Gastrocnemius medialis (tissue), 4 donors: Measurements from ENCODE around the gene DTYMK. TPM values are rescaled to one million over a fixed set of nuclear protein-coding genes. Genes with fewer than 3 reads are reported as not detected.

ENCODE experiments used
- ATAC-seq, 2 donors: fragments of 150-250 bp; one replicate each; pipeline ENCODE4 v1.9.1; 2016
- DNase-seq, 2 donors: peaks; one replicate each; pipeline ENCODE4 v3.0.0-alpha.2; 2019
- H3K27ac ChIP-seq, 4 donors: fragments of 200-600 bp; sonication (generic); 1 replicate in 1 of 4; 2 replicates in 3 of 4; pipeline ENCODE4 v1.5.1; 2016 to 2018; ENCODE audit warnings: mild to moderate bottlenecking in 2 of 4, moderate library complexity in 1 of 4
- H3K27me3 ChIP-seq, 3 donors: fragments of 200-600 bp; sonication (generic) in 2 of 3; 1 replicate in 1 of 3; 2 replicates in 2 of 3; pipeline versions ENCODE4 v1.5.1 to v1.6.0; 2016 to 2019; ENCODE audit warnings: mild to moderate bottlenecking in 1 of 3, moderate library complexity in 1 of 3
- H3K36me3 ChIP-seq, 2 donors: fragments of 200-600 bp; sonication (generic) in 1 of 2; one replicate each; pipeline ENCODE4 v1.5.1; 2017 to 2018
- H3K4me1 ChIP-seq, 2 donors: fragments of 200-600 bp; sonication (generic) in 1 of 2; one replicate each; pipeline ENCODE4 v1.5.1; 2016 to 2017; ENCODE audit warnings: mild to moderate bottlenecking in 2 of 2
- H3K4me3 ChIP-seq, 4 donors: fragments of 200-600 bp; sonication (generic) in 3 of 4; 1 replicate in 1 of 4; 2 replicates in 3 of 4; pipeline ENCODE4 v1.5.1; 2016 to 2019; ENCODE audit warnings: mild to moderate bottlenecking in 2 of 4
- H3K9me3 ChIP-seq, 3 donors: fragments of 200-600 bp; sonication (generic) in 2 of 3; 1 replicate in 1 of 3; 2 replicates in 2 of 3; pipeline ENCODE4 v1.5.1; 2016 to 2019
- POLR2A ChIP-seq, 2 donors: fragments of 450-650 bp; IDR thresholded peaks; one replicate each; pipeline ENCODE4 v1.6.1; 2017; ENCODE audit warnings: antibody characterized with exemption in 2 of 2, mild to moderate bottlenecking in 2 of 2, moderate library complexity in 2 of 2
- in situ Hi-C, 4 donors: fragments of 200-750 bp; cut with MboI; loops; one replicate each; pipeline versions ENCODE4 v1.15.0 to v1.8.0; 2017; ENCODE audit warnings: low sequenced_read_pairs in 4 of 4
- intact Hi-C: fragments of 100-400 bp; cut with DNase I; formaldehyde crosslinking; loops from one replicate; pipeline ENCODE4 v1.15.1; 2023; ENCODE audit warnings: low total_unique reads
- total RNA-seq, 4 donors: library from RNA; depleted of rRNA; stranded (reverse); fragments of >200 nt; gene quantifications; one replicate each; pipeline versions ENCODE4 v1.1.0 to v1.2.3, GENCODE V29; 2016
- TF ChIP-seq, protein P1 (sequence below), 5 experiments: fragments of 450-650 bp in 3 of 5; fragments of 200-600 bp in 2 of 5; sonication (generic) in 2 of 5; IDR thresholded peaks in 4 of 5; conservative IDR thresholded peaks in 1 of 5; 1 replicate in 4 of 5; 2 replicates in 1 of 5; pipeline ENCODE4 v1.5.1; 2016 to 2019; ENCODE audit warnings: antibody characterized with exemption in 5 of 5, mild to moderate bottlenecking in 3 of 5, moderate library complexity in 3 of 5

Gene DTYMK
- total RNA-seq, 4 donors from 2014 or later = 3.9 to 8.2 (median 5.9) TPM

- ATAC-seq = no peak
- Histone ChIP-seq H3K27ac (no peak overlapping the region), H3K4me3 (no peak overlapping the region), H3K36me3 (peaks cover 0 to 27% of the 10 kb centered on the region in 2 donors), H3K27me3 (no peaks in the 10 kb centered on the region), H3K9me3 (no peaks in the 10 kb centered on the region), H3K4me1 (peaks cover 0 to 5% of the 10 kb centered on the region in 2 donors)
- TF ChIP-seq, protein P1, sequence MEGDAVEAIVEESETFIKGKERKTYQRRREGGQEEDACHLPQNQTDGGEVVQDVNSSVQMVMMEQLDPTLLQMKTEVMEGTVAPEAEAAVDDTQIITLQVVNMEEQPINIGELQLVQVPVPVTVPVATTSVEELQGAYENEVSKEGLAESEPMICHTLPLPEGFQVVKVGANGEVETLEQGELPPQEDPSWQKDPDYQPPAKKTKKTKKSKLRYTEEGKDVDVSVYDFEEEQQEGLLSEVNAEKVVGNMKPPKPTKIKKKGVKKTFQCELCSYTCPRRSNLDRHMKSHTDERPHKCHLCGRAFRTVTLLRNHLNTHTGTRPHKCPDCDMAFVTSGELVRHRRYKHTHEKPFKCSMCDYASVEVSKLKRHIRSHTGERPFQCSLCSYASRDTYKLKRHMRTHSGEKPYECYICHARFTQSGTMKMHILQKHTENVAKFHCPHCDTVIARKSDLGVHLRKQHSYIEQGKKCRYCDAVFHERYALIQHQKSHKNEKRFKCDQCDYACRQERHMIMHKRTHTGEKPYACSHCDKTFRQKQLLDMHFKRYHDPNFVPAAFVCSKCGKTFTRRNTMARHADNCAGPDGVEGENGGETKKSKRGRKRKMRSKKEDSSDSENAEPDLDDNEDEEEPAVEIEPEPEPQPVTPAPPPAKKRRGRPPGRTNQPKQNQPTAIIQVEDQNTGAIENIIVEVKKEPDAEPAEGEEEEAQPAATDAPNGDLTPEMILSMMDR (IDR thresholded peaks at IDR 0.05 in 4 of 5, conservative IDR thresholded peaks at IDR 0.05 in 1 of 5) = no peak
- TF ChIP-seq POLR2A (IDR thresholded peaks at IDR 0.05) = no peak
- no peak for DNase-seq
- in situ Hi-C loops = no loop called here
- intact Hi-C loops = no loop called here
Measured at GRCh38 chr2:241676665-241677064, 9.9 kb downstream of the DTYMK start.

GRCh38 chr2:241675885-241676284, 10.7 kb downstream of the DTYMK start:
- TF ChIP-seq, protein P1 (IDR thresholded peaks at IDR 0.05 in 4 of 5, conservative IDR thresholded peaks at IDR 0.05 in 1 of 5) = no peak
- TF ChIP-seq POLR2A (IDR thresholded peaks at IDR 0.05) = no peak
- Histone ChIP-seq H3K27ac (no peak overlapping the region), H3K9me3 (no peaks in the 10 kb centered on the region), H3K36me3 (peaks cover 0 to 30% of the 10 kb centered on the region in 2 donors), H3K4me3 (no peak overlapping the region), H3K4me1 (no peaks in the 10 kb centered on the region), H3K27me3 (no peaks in the 10 kb centered on the region)
- intact Hi-C loops = no loop called here
- DNase-seq = no peak
- no peak for ATAC-seq
- in situ Hi-C loops = no loop called here

- H3K27ac ChIP-seq = no peak overlapping the region
- H3K4me1 ChIP-seq = no peaks in the 10 kb centered on the region
- DNase-seq (no peak), ATAC-seq (no peak)
- in situ Hi-C loops = no loop called here
- peaks cover 0 to 46% of the 10 kb centered on the region in 2 donors for H3K36me3 ChIP-seq
- H3K4me3 ChIP-seq = no peak overlapping the region
- intact Hi-C loops = no loop called here
- H3K9me3 ChIP-seq = no peaks in the 10 kb centered on the region
- H3K27me3 ChIP-seq = no peaks in the 10 kb centered on the region
- TF ChIP-seq POLR2A (IDR thresholded peaks at IDR 0.05) = no peak
- TF ChIP-seq, protein P1 (IDR thresholded peaks at IDR 0.05 in 4 of 5, conservative IDR thresholded peaks at IDR 0.05 in 1 of 5) = no peak
Measured at GRCh38 chr2:241673797-241674725, 12.6 kb downstream of the DTYMK start.

DNA sequence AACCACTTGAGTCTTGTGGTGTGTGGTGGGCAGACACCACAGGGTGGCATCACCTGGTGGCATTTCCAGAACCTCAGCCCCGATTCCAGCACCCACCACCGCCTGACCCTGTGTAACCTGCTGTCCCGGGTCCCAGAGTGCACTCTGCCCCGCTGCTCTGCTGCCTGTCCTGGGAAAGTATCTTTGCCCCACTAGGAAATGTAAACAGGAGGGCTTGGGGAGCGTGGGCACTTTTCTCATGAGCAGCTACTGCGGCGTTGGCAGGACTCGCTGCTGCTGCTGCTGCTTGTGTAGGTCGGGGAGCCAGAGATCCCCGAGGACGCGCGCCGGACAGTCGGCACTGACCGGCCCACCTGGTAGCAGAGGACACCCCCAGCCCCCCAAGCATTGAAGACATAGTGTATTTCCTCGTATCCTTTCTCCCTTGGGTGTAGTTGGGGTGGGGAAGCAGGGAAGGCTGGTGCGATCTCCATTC, 13.4 kb downstream of the DTYMK start:
- no peak overlapping the region for H3K4me3 ChIP-seq
- intact Hi-C loops = no loop called here
- peaks cover 0 to 51% of the 10 kb centered on the region in 2 donors for H3K36me3 ChIP-seq
- TF ChIP-seq, protein P1 (IDR thresholded peaks at IDR 0.05 in 4 of 5, conservative IDR thresholded peaks at IDR 0.05 in 1 of 5) = no peak
- TF ChIP-seq POLR2A (IDR thresholded peaks at IDR 0.05) = no peak
- DNase-seq (no peak), ATAC-seq (no peak)
- no peaks in the 10 kb centered on the region for H3K9me3 ChIP-seq
- H3K27ac ChIP-seq = no peak overlapping the region
- H3K27me3 ChIP-seq = no peaks in the 10 kb centered on the region
- in situ Hi-C loops = no loop called here
- no peaks in the 10 kb centered on the region for H3K4me1 ChIP-seq
